Measurements from ENCODE around the gene GCK. TPM values are rescaled to one million over a fixed set of nuclear protein-coding genes. Genes with fewer than 3 reads are reported as not detected.

GCK gene
- total and polyA plus RNA-seq, 2 donors (not counting 1 experiment from before 2014, with no cell fraction given) = 0.22 to 0.24 TPM

DNA sequence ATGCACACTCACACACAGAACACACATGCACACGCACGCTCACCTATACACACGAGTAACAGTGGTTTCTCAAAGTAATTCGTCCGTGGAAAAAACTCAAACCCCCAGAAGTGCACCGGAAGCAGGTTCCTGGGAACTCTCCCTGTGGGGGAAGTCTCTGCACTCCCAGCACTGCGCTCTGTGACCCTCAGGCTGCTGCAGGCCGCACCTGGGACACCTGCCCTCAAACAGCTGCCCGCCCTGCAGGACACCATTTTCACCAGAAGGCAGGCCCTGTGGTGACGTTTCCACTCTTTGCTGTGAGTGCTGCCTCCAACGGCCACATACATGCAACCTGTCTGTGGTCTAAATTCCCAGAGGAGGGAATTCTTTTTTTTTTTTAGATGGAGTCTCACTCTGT lies 32.8 kb upstream of the GCK start:
- WGBS (ENCODE audit: insufficient coverage) = 88% methylated on average over 10 of the region's 11 CpGs
- Mint-ChIP-seq H3K27me3 (peaks cover 12% of the 10 kb centered on the region), H3K4me1 (no peaks in the 10 kb centered on the region), H3K27ac (no peak overlapping the region), H3K9me3 (ENCODE audit: insufficient read depth) (no peaks in the 10 kb centered on the region), H3K4me3 (no peak overlapping the region)
- ChIA-PET CTCF (no interaction called here), POLR2A (no interaction called here)
- Histone ChIP-seq H3K79me2 (ENCODE audit: control insufficient read depth, insufficient read depth, low read length) (no peaks in the 10 kb centered on the region), H3K4me2 (replicated peaks; ENCODE audit: low read depth, low read length, poor library complexity, severe bottlenecking) (no peak overlapping the region), H3K27ac (ENCODE audit: low read length in 2 of 2) (no peak overlapping the region), H3K4me3 (ENCODE audit: control extremely low read depth in 1 of 5, extremely low read depth in 1 of 5, insufficient read depth in 1 of 5, low read depth in 2 of 5, low read length in 4 of 5) (no peak overlapping the region), H2AFZ (ENCODE audit: insufficient read depth, low read depth, low read length, poor library complexity, severe bottlenecking) (no peak overlapping the region), H3K27me3 (replicated peaks in 1 of 4; ENCODE audit: control extremely low read depth in 1 of 4, control insufficient read depth in 3 of 4, insufficient read depth in 4 of 4, low read length in 3 of 4) (peaks cover 0 to 6% (median 0%) of the 10 kb centered on the region in 4 experiments), H3K4me1 (ENCODE audit: control insufficient read depth in 2 of 2, insufficient read depth in 2 of 2, low read length in 2 of 2) (no peaks in the 10 kb centered on the region), H3K36me3 (replicated peaks in 1 of 2; ENCODE audit: control extremely low read depth in 1 of 2, control insufficient read depth in 1 of 2, extremely low read depth in 1 of 2, insufficient read depth in 2 of 2, low read length in 1 of 2) (no peaks in the 10 kb centered on the region), H4K20me1 (ENCODE audit: control insufficient read depth, insufficient read depth, low read length, poor library complexity, severe bottlenecking) (no peaks in the 10 kb centered on the region), H3K9me3 (ENCODE audit: control extremely low read depth in 1 of 3, control insufficient read depth in 2 of 3, insufficient read depth in 1 of 3, low read length in 2 of 3) (no peaks in the 10 kb centered on the region), H3K9ac (ENCODE audit: low read length) (no peak overlapping the region)
- DNase-seq (no peak), ATAC-seq (ENCODE audit: low read depth) (no peak)
- TF ChIP-seq EZH2 (IDR thresholded peaks at IDR 0.05; ENCODE audit: borderline replicate concordance, insufficient read depth, low read depth, low read length, poor library complexity, severe bottlenecking) = no peak
- TF ChIP-seq, protein P1, sequence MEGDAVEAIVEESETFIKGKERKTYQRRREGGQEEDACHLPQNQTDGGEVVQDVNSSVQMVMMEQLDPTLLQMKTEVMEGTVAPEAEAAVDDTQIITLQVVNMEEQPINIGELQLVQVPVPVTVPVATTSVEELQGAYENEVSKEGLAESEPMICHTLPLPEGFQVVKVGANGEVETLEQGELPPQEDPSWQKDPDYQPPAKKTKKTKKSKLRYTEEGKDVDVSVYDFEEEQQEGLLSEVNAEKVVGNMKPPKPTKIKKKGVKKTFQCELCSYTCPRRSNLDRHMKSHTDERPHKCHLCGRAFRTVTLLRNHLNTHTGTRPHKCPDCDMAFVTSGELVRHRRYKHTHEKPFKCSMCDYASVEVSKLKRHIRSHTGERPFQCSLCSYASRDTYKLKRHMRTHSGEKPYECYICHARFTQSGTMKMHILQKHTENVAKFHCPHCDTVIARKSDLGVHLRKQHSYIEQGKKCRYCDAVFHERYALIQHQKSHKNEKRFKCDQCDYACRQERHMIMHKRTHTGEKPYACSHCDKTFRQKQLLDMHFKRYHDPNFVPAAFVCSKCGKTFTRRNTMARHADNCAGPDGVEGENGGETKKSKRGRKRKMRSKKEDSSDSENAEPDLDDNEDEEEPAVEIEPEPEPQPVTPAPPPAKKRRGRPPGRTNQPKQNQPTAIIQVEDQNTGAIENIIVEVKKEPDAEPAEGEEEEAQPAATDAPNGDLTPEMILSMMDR (IDR thresholded peaks at IDR 0.05) = no peak
- intact Hi-C loops (cut with micrococcal nuclease) = no loop called here

DNA sequence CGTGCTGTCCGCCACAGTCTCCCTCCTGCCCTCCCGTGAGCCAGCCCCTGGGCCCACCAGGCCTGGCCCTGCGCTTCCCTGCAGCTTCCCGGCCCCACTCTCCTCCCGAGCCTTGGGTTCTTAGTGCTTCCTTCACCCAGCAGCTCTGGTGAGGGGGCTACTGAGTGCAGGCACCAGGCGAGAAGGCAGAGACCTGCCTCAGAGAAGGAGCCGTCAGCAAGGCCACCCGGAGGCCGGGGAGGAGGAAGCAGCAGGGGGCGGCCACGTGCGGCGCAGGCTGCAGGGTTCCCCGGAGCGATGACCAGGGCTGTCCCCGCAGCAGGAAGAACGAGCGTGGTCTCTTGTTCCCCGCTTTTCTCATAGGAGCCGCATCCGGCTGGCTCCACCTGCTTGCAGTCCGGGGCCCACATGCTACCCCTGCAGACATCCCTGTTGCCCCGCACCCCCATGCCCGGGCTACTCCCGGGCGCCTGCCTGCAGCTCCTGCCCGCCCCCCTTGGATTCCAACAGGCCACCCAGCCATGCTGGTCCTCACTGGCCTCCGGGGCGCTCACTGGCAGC lies 32.1 kb upstream of the GCK start:
- intact Hi-C loops (cut with micrococcal nuclease) = no loop called here
- Mint-ChIP-seq H3K4me1 (no peaks in the 10 kb centered on the region), H3K27me3 (peaks cover 12% of the 10 kb centered on the region), H3K4me3 (no peak overlapping the region), H3K9me3 (ENCODE audit: insufficient read depth) (no peaks in the 10 kb centered on the region), H3K27ac (no peak overlapping the region)
- H3K9ac ChIP-seq (ENCODE audit: low read length) = no peak overlapping the region
- H2AFZ ChIP-seq (ENCODE audit: insufficient read depth, low read depth, low read length, poor library complexity, severe bottlenecking) = no peak overlapping the region
- no peak overlapping the region for H3K4me3 ChIP-seq (ENCODE audit: control extremely low read depth in 1 of 5, extremely low read depth in 1 of 5, insufficient read depth in 1 of 5, low read depth in 2 of 5, low read length in 4 of 5)
- ChIA-PET CTCF (no interaction called here), POLR2A (no interaction called here)
- H3K4me1 ChIP-seq (ENCODE audit: control insufficient read depth in 2 of 2, insufficient read depth in 2 of 2, low read length in 2 of 2) = no peaks in the 10 kb centered on the region
- DNase-seq = no peak
- no peak overlapping the region for H3K27ac ChIP-seq (ENCODE audit: low read length in 2 of 2)
- peaks cover 0 to 6% (median 0%) of the 10 kb centered on the region in 4 experiments for H3K27me3 ChIP-seq (replicated peaks in 1 of 4; ENCODE audit: control extremely low read depth in 1 of 4, control insufficient read depth in 3 of 4, insufficient read depth in 4 of 4, low read length in 3 of 4)
- no peaks in the 10 kb centered on the region for H4K20me1 ChIP-seq (ENCODE audit: control insufficient read depth, insufficient read depth, low read length, poor library complexity, severe bottlenecking)
- H3K36me3 ChIP-seq (replicated peaks in 1 of 2; ENCODE audit: control extremely low read depth in 1 of 2, control insufficient read depth in 1 of 2, extremely low read depth in 1 of 2, insufficient read depth in 2 of 2, low read length in 1 of 2) = no peaks in the 10 kb centered on the region
- WGBS (ENCODE audit: insufficient coverage) = 87% methylated on average over 28 of the region's 30 CpGs
- H3K79me2 ChIP-seq (ENCODE audit: control insufficient read depth, insufficient read depth, low read length) = no peaks in the 10 kb centered on the region
- no peak for TF ChIP-seq EZH2 (IDR thresholded peaks at IDR 0.05; ENCODE audit: borderline replicate concordance, insufficient read depth, low read depth, low read length, poor library complexity, severe bottlenecking)
- H3K4me2 ChIP-seq (replicated peaks; ENCODE audit: low read depth, low read length, poor library complexity, severe bottlenecking) = no peak overlapping the region
- H3K9me3 ChIP-seq (ENCODE audit: control extremely low read depth in 1 of 3, control insufficient read depth in 2 of 3, insufficient read depth in 1 of 3, low read length in 2 of 3) = no peaks in the 10 kb centered on the region
- no peak for ATAC-seq (ENCODE audit: low read depth)
